EL (cell line): ENCODE results near the gene SLC6A11.

ENCODE experiments used
- DNase-seq: peaks from one replicate; pipeline ENCODE4 v3.0.0-alpha.2; 2016

Gene SLC6A11

DNA sequence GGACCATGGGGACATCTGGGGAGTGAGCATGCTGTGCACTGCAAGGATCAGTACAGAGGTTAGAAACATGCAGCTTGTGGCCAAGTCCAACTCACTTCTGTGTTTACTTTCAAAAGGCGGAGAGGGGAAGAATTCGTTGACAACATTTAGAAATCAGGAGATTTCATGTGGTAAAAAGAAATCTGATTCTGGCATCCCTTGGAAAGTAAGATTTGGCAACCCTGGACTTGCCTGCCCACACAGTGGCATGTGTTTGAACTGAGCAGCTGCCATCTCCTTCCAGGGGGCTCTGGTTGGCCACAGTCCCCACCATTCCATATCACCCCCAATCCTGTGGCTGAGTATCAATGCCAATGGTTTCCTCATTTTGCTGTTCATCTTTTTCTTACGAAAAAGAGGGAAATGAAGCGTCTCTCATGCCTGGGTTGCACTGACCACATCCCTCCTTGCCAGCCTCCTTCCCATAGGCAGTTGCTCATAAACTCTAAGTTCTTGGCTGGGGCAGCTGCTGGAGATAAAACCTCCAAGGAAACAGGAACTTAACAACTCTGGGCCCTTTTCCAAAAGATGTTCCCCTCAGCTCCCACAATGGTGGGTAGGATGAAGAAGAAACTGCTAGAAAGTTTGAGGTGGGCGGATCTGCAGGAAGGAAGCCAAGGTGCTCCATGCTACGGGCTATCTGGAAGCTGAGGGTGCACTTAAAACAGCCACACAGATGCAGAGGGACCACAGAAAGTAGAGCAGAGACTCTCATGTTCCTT, 29.2 kb downstream of the SLC6A11 start:
- DNase-seq, result no peak

DNA sequence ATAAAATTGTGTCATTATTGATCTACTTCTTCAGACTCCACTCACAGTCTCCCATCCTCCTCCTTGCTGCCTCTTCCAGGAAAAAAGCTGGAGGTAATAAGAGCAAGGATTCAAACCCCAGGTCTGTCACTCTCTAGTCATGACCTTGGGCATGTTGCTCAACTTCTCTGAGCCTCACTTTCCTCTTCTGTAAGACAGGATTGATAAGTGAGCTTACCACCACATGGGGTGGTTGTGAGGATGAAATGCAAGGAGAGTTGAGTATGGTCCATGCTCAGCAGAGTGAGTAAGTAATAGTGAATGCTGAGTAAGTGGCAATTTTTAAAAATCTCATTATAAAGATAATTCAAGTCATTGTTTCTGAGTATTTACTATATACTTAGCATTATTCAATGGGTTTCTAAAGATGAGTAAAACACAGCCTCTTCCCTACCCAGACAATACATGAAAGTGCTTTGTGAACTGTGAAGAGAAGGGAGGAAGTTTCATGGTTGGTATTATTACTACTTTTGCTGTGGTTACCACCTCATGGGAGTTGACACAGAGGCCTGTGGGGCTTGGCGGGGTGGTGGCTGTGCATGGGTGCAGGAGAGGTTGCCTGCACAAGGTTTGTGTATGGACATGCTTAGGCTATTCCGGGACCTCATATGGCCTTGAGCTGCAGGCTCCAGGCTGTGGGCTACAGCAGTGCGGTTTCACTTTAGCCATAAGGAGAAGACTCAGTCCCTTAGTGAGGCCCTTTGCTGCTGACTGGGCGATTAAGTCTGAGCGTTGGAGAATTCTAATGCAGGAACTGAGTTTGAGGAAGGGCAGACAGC, 30.0 kb downstream of the SLC6A11 start:
- no peak for DNase-seq

DNA sequence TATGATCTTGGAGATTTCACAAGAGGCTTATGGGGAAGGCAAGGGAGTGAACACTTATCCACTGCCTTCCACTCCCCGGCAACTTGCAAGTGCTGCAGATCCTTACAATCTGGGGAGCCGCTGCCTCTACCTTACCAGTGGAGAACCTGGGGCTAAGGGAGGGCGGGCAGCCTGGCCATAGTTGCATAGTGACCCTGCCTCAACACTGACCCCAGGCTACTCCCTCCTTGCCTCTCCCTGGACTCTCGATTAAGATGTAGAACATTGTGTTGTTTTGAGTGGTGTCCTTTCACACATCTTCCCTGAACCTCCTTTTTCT, 30.6 kb downstream of the SLC6A11 start:
- DNase-seq, result no peak

DNA sequence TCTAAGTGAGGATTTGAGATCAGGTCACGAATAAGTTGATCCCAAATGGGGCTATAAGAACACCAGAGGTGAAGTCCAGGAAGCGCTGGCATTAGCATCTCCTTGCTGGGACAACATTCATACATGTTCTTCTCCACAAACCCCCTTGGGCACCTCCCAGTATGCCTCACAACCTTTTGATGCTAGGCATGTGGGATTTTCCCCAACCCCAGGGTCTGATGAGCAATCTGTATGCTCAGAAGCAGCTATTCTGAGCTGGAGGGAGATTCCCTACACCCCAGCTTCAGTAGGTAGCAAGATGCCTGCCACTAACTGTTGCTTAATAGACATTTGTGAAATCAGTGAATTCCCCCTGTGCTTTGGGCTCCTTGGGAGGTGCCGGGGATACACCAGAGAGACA, 32.2 kb downstream of the SLC6A11 start:
- DNase-seq, result peak; percentile 5

DNA sequence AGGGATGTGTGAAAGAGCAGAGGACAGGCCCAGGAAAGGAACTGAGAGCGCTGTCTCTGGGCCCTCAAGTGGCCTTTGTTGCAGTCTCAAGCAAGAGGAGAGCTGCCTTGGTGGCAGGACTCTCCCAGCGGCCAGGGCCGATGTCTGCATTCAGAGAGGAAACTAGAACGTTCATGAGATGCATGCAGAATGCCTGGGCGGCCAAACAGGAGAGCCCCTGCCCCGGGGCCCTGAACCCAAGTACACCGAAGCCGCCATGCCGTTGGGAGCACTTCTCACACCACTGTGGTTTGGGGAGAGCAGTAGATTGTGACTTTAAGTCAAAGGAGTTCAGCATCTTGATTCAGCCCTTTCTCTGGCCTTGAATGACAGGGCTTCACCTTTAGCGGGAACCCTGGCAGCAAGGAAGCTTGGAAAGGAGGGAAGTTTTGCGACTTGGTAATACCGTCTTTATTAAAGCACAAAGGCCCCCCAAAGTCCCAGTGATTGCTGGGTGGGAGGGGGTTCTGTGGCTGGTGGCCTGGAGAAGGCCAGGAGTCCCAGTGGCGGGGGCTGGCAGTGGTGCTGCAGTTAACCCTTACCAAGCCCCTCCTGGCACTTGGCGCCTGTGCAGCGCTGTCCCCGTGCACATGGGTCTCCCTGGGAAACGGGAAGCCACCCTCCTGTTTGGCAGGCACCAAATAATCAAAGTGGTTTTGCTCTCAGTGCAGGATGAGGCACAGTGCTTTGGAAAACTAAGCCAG, 36.2 kb downstream of the SLC6A11 start:
- no peak for DNase-seq

DNA sequence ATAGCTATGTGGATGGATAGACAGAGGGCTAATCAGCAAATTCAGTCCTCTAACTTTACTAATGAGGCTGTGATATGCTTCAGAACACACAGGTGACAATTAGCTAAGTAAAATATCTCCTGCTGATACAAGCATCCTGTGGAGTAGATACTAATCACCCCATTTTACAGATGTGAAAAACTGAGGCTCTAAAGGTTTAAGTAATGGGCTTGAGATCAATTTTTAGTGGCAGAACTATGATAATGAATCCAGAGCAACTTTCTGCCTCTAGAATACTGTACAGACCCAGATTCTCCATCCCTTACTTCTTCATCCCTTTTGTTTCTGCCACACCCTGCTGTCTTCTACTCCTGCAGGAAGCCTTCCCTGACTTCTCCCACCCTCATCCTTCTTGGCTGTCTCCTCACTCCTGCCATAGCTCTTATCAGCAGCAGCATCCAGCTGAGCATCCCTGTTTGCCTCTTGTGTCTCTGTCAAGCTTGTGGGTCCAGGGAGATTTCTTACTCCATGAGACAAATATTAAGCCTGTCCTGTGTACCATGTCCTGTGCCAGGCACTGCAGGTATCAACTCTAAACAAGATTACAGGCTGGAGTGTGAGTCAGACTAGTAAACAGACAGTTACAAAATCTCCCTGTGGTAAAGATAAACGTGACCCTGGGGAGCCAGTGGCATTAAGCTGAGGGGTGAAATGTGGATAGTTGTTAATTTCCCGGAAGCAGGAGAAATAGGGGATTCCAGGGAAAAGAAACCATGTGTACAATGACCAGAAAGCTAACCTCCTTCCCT, 39.2 kb downstream of the SLC6A11 start:
- DNase-seq, result no peak

DNA sequence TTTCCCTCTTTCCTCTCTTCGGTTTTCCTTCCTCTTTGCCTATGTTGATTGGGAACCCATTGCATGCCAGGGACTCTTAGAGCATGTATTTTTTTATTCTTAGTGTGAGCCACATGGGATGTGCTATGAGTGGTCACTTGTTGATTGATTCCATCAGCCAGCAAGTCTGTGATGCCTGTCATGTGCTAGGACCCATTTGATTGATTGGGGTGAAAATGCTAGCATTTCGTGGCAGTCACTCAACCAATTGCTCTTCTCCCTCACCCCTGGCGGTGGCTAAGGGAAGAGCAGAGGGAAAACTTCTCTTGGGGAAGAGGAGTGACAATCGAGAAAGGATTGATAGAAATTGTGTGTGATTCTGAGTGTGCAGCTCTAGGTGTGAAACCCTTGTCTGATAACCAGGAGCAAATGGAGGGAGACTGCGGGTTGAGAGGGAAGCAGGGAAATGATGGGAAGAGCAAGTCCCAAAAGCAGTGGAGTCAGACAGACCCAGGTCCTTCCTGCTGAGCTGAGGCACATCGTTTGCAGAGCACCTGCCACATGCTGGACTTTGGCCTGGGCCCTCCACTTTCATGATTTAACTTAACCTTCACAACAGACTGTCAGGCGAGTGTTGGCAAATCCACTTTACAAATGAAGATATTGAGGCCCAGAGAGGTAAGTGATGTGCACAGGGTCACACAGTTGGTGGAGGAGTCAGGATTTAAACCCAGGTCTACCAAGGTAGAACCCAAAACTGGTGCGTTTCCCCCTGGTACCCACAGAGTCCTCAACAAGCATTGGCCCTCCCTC, 40.0 kb downstream of the SLC6A11 start:
- no peak for DNase-seq

DNA sequence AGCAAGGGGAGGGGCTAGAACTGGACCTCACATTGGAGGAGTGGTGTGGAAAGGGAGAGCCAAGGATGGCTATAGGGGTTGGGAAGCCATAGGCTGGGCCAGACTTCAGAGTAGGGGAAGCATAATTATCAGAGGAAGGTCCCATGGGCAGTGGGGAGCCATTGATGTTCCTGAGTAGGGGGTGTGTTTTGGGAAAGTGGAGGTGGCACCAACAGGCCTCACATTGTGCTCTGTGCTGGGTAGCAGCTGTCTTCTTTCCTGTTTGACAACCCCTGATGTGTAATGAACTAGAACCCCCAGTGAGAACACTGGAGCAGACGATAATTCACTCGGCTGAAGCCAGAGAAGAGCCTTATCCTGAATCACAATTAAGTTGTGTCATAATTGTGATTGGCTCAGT, 41.2 kb downstream of the SLC6A11 start:
- no peak for DNase-seq

DNA sequence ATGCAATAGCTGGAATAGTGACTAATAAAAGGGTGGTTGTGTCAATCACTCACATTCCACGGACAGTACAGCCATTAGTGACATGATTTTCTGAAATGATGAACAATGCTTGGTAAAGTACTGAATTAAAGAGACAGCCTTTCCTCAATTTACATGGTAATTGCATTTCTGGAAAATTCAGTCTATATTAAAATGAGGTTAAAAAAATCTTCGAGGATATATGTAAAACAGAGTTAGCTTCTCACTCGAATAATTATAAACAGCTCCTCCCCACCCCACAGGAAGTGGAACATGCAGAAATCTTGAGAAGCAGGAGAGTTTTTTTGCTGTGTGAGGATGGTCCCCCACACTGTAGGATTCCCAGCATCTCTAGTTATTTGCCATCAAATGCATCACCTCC, 42.1 kb downstream of the SLC6A11 start:
- DNase-seq, result no peak

DNA sequence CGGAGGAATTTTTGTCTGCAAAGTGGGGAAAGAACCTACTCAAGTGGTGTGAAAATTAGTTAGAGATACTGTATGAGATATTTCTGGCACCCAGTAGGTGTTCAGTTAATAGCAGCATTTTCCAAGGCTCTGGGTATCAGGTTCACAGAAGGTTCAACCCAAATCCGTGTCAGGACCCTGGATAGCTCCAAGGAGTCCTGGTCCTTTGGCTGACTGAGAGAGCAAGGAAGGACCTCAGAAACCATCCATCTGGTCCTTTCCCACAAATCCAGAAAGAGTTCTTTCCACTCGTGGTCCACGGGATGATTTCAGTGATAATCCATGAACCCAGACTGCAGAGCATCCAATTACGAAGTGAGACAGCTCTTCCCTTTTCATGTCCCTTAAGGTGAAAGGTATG, 51.4 kb downstream of the SLC6A11 start:
- DNase-seq, result no peak

DNA sequence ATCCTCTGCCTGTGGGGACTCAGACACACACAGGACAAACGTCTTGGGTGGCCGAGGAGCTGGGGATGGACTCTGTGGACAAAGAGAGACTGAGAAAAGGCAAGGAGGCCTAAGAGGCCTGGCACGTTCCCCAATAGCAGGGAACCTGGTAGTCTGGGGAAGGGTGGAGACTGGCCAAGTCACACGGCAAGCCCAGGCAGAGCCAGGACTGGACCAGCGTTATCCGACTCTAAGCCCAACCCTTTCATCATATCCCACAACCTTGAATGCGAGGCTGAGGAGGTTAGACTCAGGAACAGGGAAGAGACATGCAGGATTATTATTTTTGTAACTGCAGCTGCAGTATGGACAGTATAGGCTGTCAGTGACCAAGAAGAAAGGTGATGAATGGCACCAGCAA, 53.4 kb downstream of the SLC6A11 start:
- DNase-seq, result no peak

DNA sequence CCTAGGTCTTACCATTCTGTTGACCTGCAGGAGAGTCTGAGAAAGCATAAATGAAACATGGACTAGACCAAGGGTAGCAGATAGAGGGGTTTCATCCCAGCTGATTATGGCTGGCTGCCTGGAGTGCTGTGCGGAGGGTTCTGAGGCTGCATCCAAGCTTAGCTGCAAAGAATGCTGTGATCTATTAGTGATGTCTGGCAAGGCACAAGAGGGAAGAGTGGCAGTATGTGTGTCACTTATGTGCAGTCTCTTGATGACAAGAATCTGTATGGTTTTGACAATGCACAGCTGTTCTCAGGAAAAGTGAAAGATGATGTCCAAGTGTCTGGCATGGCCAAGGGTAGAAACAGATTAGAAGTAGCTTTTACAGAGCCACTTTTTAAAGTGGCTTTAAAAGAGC, 54.3 kb downstream of the SLC6A11 start:
- no peak for DNase-seq

DNA sequence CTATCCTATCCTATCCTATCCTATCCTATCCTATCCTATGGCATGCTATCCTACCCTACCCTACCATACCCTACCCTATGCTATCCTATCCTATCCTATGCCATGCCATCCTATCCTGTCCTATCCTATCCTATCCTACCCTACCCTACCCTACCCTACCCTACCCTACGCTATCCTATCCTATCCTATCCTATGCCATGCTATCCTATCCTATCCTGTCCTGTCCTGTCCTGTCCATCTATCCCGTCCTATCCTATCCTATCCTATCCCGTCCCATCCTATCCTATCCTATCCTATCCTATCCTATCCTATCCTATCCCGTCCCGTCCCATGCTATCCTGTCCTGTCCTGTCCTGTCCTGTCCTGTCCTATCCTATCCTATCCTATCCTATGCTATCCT, 57.4 kb downstream of the SLC6A11 start:
- DNase-seq, result no peak

DNA sequence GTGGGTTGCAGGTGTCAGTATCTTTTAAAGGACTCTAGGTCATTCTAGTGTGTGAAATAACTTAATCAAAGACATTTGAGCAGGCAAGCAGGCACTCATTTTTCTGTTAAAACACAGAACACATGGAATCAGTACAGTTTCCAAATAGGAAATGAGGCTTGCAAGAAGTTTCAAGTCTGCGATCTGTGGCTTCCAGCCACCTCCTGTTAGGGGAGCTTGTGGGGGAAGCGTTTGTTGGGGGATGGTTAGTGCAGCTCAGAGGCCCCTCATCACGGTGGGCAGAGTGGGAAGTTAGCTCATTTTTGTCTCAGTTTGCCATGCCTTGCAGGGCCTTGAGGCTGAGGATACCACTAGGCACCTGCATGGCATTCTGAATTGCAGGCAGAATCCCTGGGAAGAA, 59.9 kb downstream of the SLC6A11 start:
- DNase-seq, result no peak

DNA sequence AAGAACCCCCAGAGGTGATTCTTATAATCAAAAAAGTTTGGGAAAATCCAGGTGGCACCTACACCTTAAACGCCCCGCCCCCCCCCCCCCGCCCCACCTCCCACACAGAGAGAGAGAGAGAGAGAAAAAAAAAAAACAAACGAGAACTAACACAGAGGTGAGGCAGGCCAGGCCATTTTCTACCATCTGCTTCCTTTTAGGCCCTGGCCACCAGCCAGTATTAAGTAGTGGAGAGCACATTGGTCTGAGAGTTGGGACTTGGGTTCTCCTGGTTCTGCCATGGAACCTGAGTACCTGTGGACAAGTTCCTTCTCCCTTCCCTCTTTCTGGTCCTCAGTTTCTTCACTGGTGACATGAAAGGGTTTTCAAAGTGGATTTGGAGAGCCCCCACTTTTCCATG, 60.6 kb downstream of the SLC6A11 start:
- DNase-seq, result no peak

DNA sequence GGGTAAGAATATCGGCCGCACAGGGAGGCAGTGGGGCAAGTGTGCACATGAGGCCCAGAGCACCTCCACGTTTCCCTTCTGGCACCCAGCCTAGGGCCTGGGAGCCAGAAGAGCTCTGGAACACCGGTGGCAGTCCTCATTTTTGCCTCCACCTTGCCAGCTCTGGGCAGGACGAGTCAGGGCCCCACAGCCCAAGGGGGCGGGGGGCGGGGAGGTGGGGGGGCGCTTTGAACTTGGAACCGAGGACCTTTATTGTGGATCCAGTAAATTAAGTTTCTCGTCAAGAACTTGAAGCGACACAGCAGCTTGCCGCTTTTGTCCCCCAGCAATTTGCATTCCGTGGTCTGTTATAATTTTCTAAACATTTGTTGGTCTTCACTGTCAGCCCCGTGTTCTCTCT, 66.8 kb downstream of the SLC6A11 start:
- DNase-seq, result no peak

DNA sequence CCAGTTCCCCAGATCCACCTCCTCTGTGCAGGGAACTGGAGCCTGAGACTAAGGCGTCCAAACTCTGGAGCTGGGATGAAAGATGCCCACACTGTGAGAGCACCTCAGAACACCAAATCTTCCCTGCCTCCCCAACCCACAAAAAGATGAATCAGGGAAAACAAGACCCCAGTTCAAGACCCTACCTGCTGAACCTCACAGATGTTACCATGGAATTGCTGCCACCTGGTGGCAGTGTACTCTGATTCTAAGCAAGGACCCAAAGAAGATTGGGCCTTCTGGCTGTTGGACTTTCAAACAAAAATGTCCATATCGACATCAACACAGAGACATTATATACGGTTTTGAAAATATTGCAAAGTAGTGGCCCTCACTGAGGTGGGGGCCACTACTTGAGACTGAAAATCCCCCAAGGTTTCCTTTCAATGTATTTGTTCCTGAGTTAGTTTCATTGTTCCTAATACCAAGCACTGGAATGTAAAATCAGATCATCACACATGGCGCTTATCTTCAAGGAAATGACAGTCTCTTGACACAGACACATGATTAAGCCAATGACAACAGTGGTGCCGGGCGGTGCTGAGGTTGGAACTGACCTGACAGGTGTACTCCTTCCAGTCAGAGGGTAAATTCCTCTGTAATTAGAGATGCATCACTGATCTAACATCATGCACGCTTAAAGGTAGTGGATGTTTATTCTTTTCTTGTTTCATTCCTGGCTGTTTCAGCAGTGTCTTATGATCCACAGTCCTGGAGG, 67.6 kb downstream of the SLC6A11 start:
- peak; percentile 8 for DNase-seq

DNA sequence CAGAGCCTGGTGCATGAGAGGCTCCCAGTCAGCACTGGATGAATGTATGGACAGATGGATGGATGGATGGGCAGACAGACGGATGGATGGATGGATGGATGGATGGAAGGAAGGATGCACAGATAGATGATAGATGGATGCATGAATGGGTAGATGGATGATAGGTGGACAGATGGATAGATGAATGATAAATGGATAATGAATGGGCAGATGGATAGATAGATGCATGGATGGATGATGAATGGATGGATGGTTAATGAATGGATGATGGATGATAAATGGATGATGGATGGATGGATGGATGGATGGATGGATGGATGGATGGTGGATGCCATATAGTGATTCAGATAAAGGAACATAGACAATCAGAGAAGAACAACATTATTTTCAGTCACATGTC, 71.0 kb downstream of the SLC6A11 start:
- no peak for DNase-seq

DNA sequence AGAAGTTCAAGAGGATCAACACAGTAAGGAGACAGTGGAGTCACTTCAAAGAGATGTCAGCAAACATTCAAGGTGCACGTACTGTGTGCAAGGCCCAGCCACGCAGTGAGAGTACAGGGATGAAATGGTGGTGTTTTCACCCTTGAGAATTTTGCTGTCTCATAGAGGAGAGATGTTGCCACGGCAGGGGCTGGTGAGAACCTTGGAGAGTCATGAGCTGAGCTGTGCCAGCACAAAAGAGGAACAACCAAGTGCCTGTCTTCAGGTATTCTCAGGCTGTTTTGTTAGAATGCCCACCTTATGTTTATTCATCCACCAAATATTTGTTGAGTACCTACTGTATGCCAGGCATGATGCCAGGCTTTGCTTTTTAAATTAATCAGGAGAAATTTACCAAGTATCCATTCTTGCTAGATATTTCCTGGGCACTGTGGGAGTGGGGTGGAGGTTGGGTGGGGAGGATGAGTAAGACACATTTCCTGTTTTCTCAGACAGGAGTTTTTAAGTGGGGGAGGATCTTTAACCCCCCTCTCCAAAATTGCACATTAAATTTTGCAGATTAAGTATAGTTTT, 72.6 kb downstream of the SLC6A11 start:
- DNase-seq, result no peak

DNA sequence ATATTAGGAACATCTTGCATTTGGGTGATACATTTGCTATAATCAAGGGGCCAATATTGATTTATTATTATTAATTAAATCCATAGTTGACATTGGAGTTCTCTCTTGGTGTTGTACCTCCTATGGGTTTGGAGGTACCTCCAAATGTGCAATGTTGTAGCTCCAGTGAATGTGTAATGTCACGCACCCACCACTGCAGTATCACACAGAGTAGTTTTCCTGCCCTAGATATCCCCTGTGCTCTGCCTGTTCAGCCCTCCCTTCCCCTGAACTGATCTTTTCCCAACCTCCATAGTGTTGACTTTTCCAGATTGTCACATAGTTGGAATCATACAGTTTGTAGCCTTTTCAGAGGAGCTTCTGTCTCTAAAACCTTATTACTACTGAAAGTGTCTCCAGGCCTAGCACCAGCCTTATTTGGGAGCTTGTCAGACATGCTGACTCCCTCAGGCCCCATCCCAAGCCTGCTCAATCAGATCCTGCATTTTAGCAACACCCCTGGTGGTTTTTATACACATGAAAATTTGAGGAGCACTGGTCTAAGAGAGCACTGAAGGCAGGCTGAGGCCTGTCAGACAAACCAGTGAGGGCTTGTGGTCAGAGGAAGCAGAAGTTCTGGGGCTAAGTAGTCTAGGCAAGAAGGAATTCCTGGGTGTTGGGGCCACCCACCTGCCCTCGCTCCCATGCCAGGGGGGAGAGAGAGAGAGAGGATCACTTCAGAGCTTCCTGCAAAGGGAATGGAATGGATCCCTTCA, 73.4 kb downstream of the SLC6A11 start:
- no peak for DNase-seq
